ENCODE measurements around the gene INTS11.

GRCh38 chr1:1334835-1335234 lies 10.4 kb upstream of the INTS11 start:
- TF ChIP-seq CREB5 (CRISPR knock-in tag; IDR thresholded peaks at IDR 0.05; ENCODE audit: low read depth) (no peak), BACH2 (CRISPR knock-in tag; IDR thresholded peaks at IDR 0.05; ENCODE audit: borderline replicate concordance) (no peak), ZC3H10 (CRISPR knock-in tag; IDR thresholded peaks at IDR 0.05) (no peak)
